A549 treated with DMSO at 1 μM for 4 hours (cell line): ENCODE data around the gene BICD2. TPM values are rescaled to one million over a fixed set of nuclear protein-coding genes. Genes with fewer than 3 reads are reported as not detected.

ENCODE experiments used
- total RNA-seq: library from RNA; stranded (reverse); fragments of 200-300 nt; extraction: Qiagen RNA extraction; gene quantifications from 5 replicates; pipeline ENCODE4 v1.2.3, GENCODE V29; 2022; ENCODE audit warnings: low read depth

The BICD2 gene
- total RNA-seq, result 28.4 to 35.4 TPM (median 33.7 TPM) in 5 replicates

GRCh38 chr9:92764381-92764987 lies at the start of gene BICD2:
Gene BICD2, minus strand, starts transcription at chr9:92764833. Its CDS starts 89 bp downstream, at chr9:92764744.

GRCh38 chr9:92669890-92670708 lies 94.5 kb downstream of the BICD2 start, which contains the start of gene IPPK:
Gene IPPK, minus strand, starts transcription at chr9:92670131. Its CDS starts 143 bp downstream, at chr9:92669988.

Other genes starting within 250 kb of the BICD2 start
- 0.12 to 0.29 TPM (median 0.19 TPM) in 5 replicates for gene ECM2, start 228.8 kb downstream of the BICD2 start, total RNA-seq
- 14.0 to 16.0 TPM (median 15.7 TPM) in 5 replicates for gene IPPK, start 94.7 kb downstream of the BICD2 start, total RNA-seq
- 2.0 to 3.1 TPM (median 2.6 TPM) in 5 replicates for gene ZNF484, start 113.2 kb upstream of the BICD2 start, total RNA-seq
- 0.11 to 0.41 TPM (median 0.23 TPM) in 5 replicates for gene FGD3, start 182.7 kb upstream of the BICD2 start, total RNA-seq